Activated naive CD8-positive, alpha-beta T cell (primary cell): ENCODE results near the gene SNX13.
"Not testable (repeated sequence)": the region's sequence is repeated elsewhere in the genome, so short reads cannot be mapped to it uniquely, and the experiment has no call there.

Experiments
- H3K27ac Mint-ChIP-seq: one replicate; pipeline ENCODE4 v1.8.0; 2021; ENCODE audit warnings: mixed read lengths
- H3K27me3 Mint-ChIP-seq: one replicate; pipeline ENCODE4 v1.8.0; 2021; ENCODE audit warnings: mixed read lengths
- H3K36me3 Mint-ChIP-seq: one replicate; pipeline ENCODE4 v1.8.0; 2021; ENCODE audit warnings: mixed read lengths
- H3K4me1 Mint-ChIP-seq: one replicate; pipeline ENCODE4 v1.8.0; 2021; ENCODE audit warnings: low read depth, mixed read lengths
- H3K4me3 Mint-ChIP-seq: one replicate; pipeline ENCODE4 v1.8.0; 2021; ENCODE audit warnings: mild to moderate bottlenecking, mixed read lengths
- H3K9me3 Mint-ChIP-seq: one replicate; pipeline ENCODE4 v1.8.0; 2021; ENCODE audit warnings: low read depth, mixed read lengths

SNX13 gene

GRCh38 chr7:17912050-17912449 is 28.2 kb downstream of the SNX13 start:
- Mint-ChIP-seq H3K27ac (no peak overlapping the region), H3K9me3 (peaks cover 8% of the 10 kb centered on the region), H3K36me3 (peaks cover 27% of the 10 kb centered on the region), H3K27me3 (no peaks in the 10 kb centered on the region), H3K4me3 (no peak overlapping the region), H3K4me1 (peaks cover 45% of the 10 kb centered on the region)

- Mint-ChIP-seq H3K27ac (no peak overlapping the region), H3K9me3 (peaks cover 8% of the 10 kb centered on the region), H3K27me3 (no peaks in the 10 kb centered on the region), H3K36me3 (peaks cover 29% of the 10 kb centered on the region), H3K4me1 (peaks cover 50% of the 10 kb centered on the region), H3K4me3 (no peak overlapping the region)
These were observed 29.9 kb downstream of the SNX13 start for GRCh38 chr7:17910377-17910776.

- H3K4me1 Mint-ChIP-seq = peaks cover 50% of the 10 kb centered on the region
- H3K27ac Mint-ChIP-seq = not testable (repeated sequence)
These were observed 31.0 kb downstream of the SNX13 start for GRCh38 chr7:17909310-17909709.

GRCh38 chr7:17907014-17907413 is 33.3 kb downstream of the SNX13 start:
- Mint-ChIP-seq H3K27me3 (no peaks in the 10 kb centered on the region), H3K4me3 (no peak overlapping the region), H3K4me1 (peaks cover 45% of the 10 kb centered on the region), H3K9me3 (peaks cover 8% of the 10 kb centered on the region), H3K36me3 (peaks cover 29% of the 10 kb centered on the region), H3K27ac (no peak overlapping the region)

More at GRCh38 chr7:17909310-17909709, 31.0 kb downstream of the SNX13 start:
- H3K27me3 Mint-ChIP-seq, H3K9me3 Mint-ChIP-seq, H3K4me3 Mint-ChIP-seq: not testable (repeated sequence)
- peaks cover 29% of the 10 kb centered on the region for H3K36me3 Mint-ChIP-seq

- Mint-ChIP-seq H3K9me3 (no peaks in the 10 kb centered on the region), H3K27me3 (no peaks in the 10 kb centered on the region), H3K4me1 (peaks cover 39% of the 10 kb centered on the region), H3K36me3 (peaks cover 7% of the 10 kb centered on the region), H3K27ac (no peak overlapping the region), H3K4me3 (no peak overlapping the region)
These were observed 37.0 kb downstream of the SNX13 start for GRCh38 chr7:17903337-17903736.

GRCh38 chr7:17902599-17902998 is 37.7 kb downstream of the SNX13 start:
- Mint-ChIP-seq H3K9me3 (no peaks in the 10 kb centered on the region), H3K27ac (no peak overlapping the region), H3K4me1 (peaks cover 32% of the 10 kb centered on the region)

GRCh38 chr7:17900464-17900863 is 39.8 kb downstream of the SNX13 start:
- H3K27ac Mint-ChIP-seq = no peak overlapping the region
- H3K9me3 Mint-ChIP-seq = no peaks in the 10 kb centered on the region
- peaks cover 23% of the 10 kb centered on the region for H3K4me1 Mint-ChIP-seq
- no peaks in the 10 kb centered on the region for H3K27me3 Mint-ChIP-seq
- no peaks in the 10 kb centered on the region for H3K36me3 Mint-ChIP-seq
- no peak overlapping the region for H3K4me3 Mint-ChIP-seq

More at GRCh38 chr7:17902599-17902998, 37.7 kb downstream of the SNX13 start:
- H3K36me3 Mint-ChIP-seq = peaks cover 4% of the 10 kb centered on the region
- no peak overlapping the region for H3K4me3 Mint-ChIP-seq
- no peaks in the 10 kb centered on the region for H3K27me3 Mint-ChIP-seq

- Mint-ChIP-seq H3K9me3 (no peaks in the 10 kb centered on the region), H3K27me3 (no peaks in the 10 kb centered on the region), H3K4me3 (no peak overlapping the region), H3K36me3 (no peaks in the 10 kb centered on the region), H3K4me1 (peaks cover 5% of the 10 kb centered on the region), H3K27ac (no peak overlapping the region)
These were observed 42.2 kb downstream of the SNX13 start for GRCh38 chr7:17898111-17898510.

GRCh38 chr7:17887286-17887685 is 53.0 kb downstream of the SNX13 start:
- H3K27me3 Mint-ChIP-seq = no peaks in the 10 kb centered on the region
- no peak overlapping the region for H3K4me3 Mint-ChIP-seq
- peaks cover 23% of the 10 kb centered on the region for H3K36me3 Mint-ChIP-seq
- no peak overlapping the region for H3K27ac Mint-ChIP-seq
- H3K9me3 Mint-ChIP-seq = no peaks in the 10 kb centered on the region
- no peaks in the 10 kb centered on the region for H3K4me1 Mint-ChIP-seq

- no peaks in the 10 kb centered on the region for H3K4me1 Mint-ChIP-seq
- no peak overlapping the region for H3K27ac Mint-ChIP-seq
- no peaks in the 10 kb centered on the region for H3K27me3 Mint-ChIP-seq
- no peak overlapping the region for H3K4me3 Mint-ChIP-seq
- no peaks in the 10 kb centered on the region for H3K9me3 Mint-ChIP-seq
- H3K36me3 Mint-ChIP-seq = peaks cover 26% of the 10 kb centered on the region
These were observed 57.6 kb downstream of the SNX13 start for GRCh38 chr7:17882685-17883084.

- Mint-ChIP-seq H3K36me3 (peaks cover 17% of the 10 kb centered on the region), H3K27ac (no peak overlapping the region), H3K4me1 (no peaks in the 10 kb centered on the region), H3K27me3 (no peaks in the 10 kb centered on the region), H3K9me3 (no peaks in the 10 kb centered on the region), H3K4me3 (no peak overlapping the region)
These were observed 61.1 kb downstream of the SNX13 start for GRCh38 chr7:17879075-17879661.

GRCh38 chr7:17878627-17879026 is 61.7 kb downstream of the SNX13 start:
- no peaks in the 10 kb centered on the region for H3K4me1 Mint-ChIP-seq
- H3K27me3 Mint-ChIP-seq = no peaks in the 10 kb centered on the region
- H3K27ac Mint-ChIP-seq = no peak overlapping the region
- peaks cover 17% of the 10 kb centered on the region for H3K36me3 Mint-ChIP-seq
- no peaks in the 10 kb centered on the region for H3K9me3 Mint-ChIP-seq
- no peak overlapping the region for H3K4me3 Mint-ChIP-seq

- Mint-ChIP-seq H3K27me3 (no peaks in the 10 kb centered on the region), H3K9me3 (no peaks in the 10 kb centered on the region), H3K36me3 (peaks cover 31% of the 10 kb centered on the region), H3K27ac (no peak overlapping the region), H3K4me3 (no peak overlapping the region), H3K4me1 (no peaks in the 10 kb centered on the region)
These were observed 68.3 kb downstream of the SNX13 start for GRCh38 chr7:17871815-17872533.

- Mint-ChIP-seq H3K27me3 (no peaks in the 10 kb centered on the region), H3K4me1 (no peaks in the 10 kb centered on the region), H3K27ac (no peak overlapping the region), H3K36me3 (peaks cover 42% of the 10 kb centered on the region), H3K9me3 (peaks cover 5% of the 10 kb centered on the region), H3K4me3 (no peak overlapping the region)
These were observed 69.9 kb downstream of the SNX13 start for GRCh38 chr7:17870406-17870805.

GRCh38 chr7:17863809-17864143 is 76.5 kb downstream of the SNX13 start:
- Mint-ChIP-seq H3K9me3 (peaks cover 5% of the 10 kb centered on the region), H3K36me3 (peaks cover 60% of the 10 kb centered on the region), H3K4me1 (no peaks in the 10 kb centered on the region), H3K4me3 (no peak overlapping the region), H3K27ac (no peak overlapping the region), H3K27me3 (no peaks in the 10 kb centered on the region)
